ENCODE results near the gene NPAP1. TPM values are rescaled to one million over a fixed set of nuclear protein-coding genes. Genes with fewer than 3 reads are reported as not detected.

NPAP1 gene
- total and polyA plus RNA-seq, 10 of the 15 experiments (the other 5 are each of a cell fraction or from before 2014, with no cell fraction given) = not detected

DNA sequence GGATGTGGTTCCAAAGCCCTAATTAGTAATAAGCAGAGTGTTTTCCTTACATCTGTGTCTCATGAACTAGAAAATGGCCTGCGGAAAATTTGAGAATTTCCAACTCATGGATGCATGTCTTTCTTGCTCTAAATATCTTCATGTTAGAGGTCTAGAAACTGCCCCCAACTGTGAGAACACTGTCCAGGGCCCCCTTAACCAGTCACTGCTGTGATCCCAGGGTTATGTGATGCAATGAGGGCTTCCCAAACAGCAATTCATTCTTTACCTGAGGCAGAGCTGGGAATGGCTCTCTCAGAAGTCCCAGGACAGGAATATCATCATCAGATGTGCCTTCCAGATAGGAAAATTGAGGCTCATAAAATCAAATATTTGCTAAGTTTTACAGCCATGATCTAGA lies 8.2 kb downstream of the NPAP1 start (continued):
- TF ChIP-seq, protein P1, sequence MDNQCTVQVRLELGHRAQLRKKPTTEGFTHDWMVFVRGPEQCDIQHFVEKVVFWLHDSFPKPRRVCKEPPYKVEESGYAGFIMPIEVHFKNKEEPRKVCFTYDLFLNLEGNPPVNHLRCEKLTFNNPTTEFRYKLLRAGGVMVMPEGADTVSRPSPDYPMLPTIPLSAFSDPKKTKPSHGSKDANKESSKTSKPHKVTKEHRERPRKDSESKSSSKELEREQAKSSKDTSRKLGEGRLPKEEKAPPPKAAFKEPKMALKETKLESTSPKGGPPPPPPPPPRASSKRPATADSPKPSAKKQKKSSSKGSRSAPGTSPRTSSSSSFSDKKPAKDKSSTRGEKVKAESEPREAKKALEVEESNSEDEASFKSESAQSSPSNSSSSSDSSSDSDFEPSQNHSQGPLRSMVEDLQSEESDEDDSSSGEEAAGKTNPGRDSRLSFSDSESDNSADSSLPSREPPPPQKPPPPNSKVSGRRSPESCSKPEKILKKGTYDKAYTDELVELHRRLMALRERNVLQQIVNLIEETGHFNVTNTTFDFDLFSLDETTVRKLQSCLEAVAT (IDR thresholded peaks at IDR 0.05) = no peak
- TF ChIP-seq NR2C2 (IDR thresholded peaks at IDR 0.05; ENCODE audit: borderline replicate concordance, control insufficient read depth, insufficient read length, low read depth) (no peak), ELK1 (IDR thresholded peaks at IDR 0.05; ENCODE audit: low read depth, low read length) (no peak), RFX5 (IDR thresholded peaks at IDR 0.05; ENCODE audit: low read depth, low read length) (no peak), CBFB (IDR thresholded peaks at IDR 0.05; ENCODE audit: low read depth) (no peak)

DNA sequence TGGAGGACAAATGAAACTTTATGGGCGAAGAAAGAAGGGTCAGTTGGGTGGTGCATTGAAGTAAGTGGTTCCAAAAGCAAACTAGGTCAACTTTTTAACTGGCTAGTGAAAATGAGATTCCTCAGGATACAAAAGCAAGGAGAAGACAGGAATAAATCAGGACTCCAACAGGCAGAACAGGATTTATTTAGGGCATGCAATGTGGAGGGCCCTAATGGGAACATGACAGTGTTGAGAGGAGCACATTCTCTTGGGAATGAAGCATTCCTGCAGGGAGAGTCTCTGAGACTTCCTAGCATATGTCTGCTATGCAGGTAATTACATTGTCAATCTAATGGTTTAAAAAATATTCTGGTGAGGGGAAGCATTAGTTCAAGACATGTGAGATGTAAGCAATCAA lies 8.7 kb downstream of the NPAP1 start:
- POLR2A ChIA-PET = no interaction called here
- in situ Hi-C loops (cut with MboI) = no loop called here

More for the DNA sequence above, 8.7 kb downstream of the NPAP1 start:
- TF ChIP-seq NBN (IDR thresholded peaks at IDR 0.05) (no peak), KDM1A (IDR thresholded peaks at IDR 0.05; ENCODE audit: borderline replicate concordance) (no peak), IRF3 (IDR thresholded peaks at IDR 0.05) (no peak), MEF2B (IDR thresholded peaks at IDR 0.05; ENCODE audit: partially characterized antibody, poor library complexity, severe bottlenecking) (no peak), SMAD1 (IDR thresholded peaks at IDR 0.05; ENCODE audit: low read depth, partially characterized antibody) (no peak), MYC (IDR thresholded peaks at IDR 0.05; ENCODE audit: insufficient read depth, insufficient read length, insufficient replicate concordance, low read length, severe bottlenecking) (no peak), USF1 (IDR thresholded peaks at IDR 0.05; ENCODE audit: borderline replicate concordance, extremely low read length, insufficient read depth, low read depth, low read length) (no peak), NFIC (IDR thresholded peaks at IDR 0.05; ENCODE audit: low read depth, low read length) (no peak)
- no TSS peak for BruUV-seq (replicated peaks)
- Histone ChIP-seq H3K4me1 (ENCODE audit: control insufficient read depth, insufficient read depth, low read length) (no peaks in the 10 kb centered on the region), H3K27ac (ENCODE audit: control insufficient read depth, insufficient read depth) (no peak overlapping the region), H2AFZ (ENCODE audit: control insufficient read depth, low read depth, low read length) (no peak overlapping the region), H3K4me2 (ENCODE audit: control insufficient read depth, insufficient read depth) (no peak overlapping the region), H3K4me3 (no peak overlapping the region), H3K79me2 (ENCODE audit: control insufficient read depth, insufficient read depth, low read length) (no peaks in the 10 kb centered on the region), H3K9ac (ENCODE audit: control insufficient read depth, insufficient read depth, low read length) (no peak overlapping the region), H4K20me1 (ENCODE audit: control insufficient read depth, insufficient read depth) (no peaks in the 10 kb centered on the region), H3K36me3 (ENCODE audit: control insufficient read depth in 2 of 2, insufficient read depth in 2 of 2, low read length in 1 of 2) (no peaks in the 10 kb centered on the region), H3K27me3 (replicated peaks in 1 of 2; ENCODE audit: control insufficient read depth in 2 of 2, insufficient read depth in 2 of 2, low read length in 1 of 2) (no peaks in the 10 kb centered on the region), H3K9me3 (replicated peaks; ENCODE audit: control insufficient read depth, insufficient read depth, low read length) (no peaks in the 10 kb centered on the region; the same call in 2 of the 3 replicates)
- FAIRE-seq (no peak), ATAC-seq (no peak), DNase-seq (ENCODE audit: low read depth, low spot score) (no peak)
- ChIA-PET RAD21 (ENCODE audit: unreplicated experiment) (no interaction called here), SMC1A (ENCODE audit: uncharacterized antibody, unreplicated experiment) (no interaction called here), CTCF (no interaction called here)
- intact Hi-C loops (cut with micrococcal nuclease; ENCODE audit: unreplicated experiment) = no loop called here
- WGBS (ENCODE audit: insufficient coverage, insufficient replicate concordance, low lambda C conversion rate, missing lambda C conversion rate) = 5% methylated on average over 1 of the region's 1 CpG
